SK-N-MC (cell line): Measurements from ENCODE around the gene MED29.

Source experiments
- EZH2 ChIP-seq: fragments of 200-600 bp; sonication (generic); IDR thresholded peaks from one replicate; pipeline ENCODE4 v1.6.1; 2017; ENCODE audit warnings: antibody characterized with exemption
- POLR2AphosphoS5 ChIP-seq: IDR thresholded peaks from 2 replicates; pipeline ENCODE4 v1.6.1; 2012; ENCODE audit warnings: mild to moderate bottlenecking, low read depth, low read length, borderline replicate concordance

- TF ChIP-seq POLR2AphosphoS5 (no peak), EZH2 (no peak)
Observed at GRCh38 chr19:39385629-39386411, 5.4 kb upstream of the MED29 start.
